RWPE1 (cell line): ENCODE data around the gene GCNA.

ENCODE experiments used
- CTCF ChIA-PET: fragments of 350-600 bp; sonication (Branson Sonifier 250); formaldehyde crosslinking; extraction: SDS; loops from one replicate; lab custom pipeline; 2021; lab: Yijun Ruan, JAX
- POLR2A ChIA-PET: fragments of 400-600 bp; formaldehyde crosslinking; extraction: SDS; loops from one replicate; lab custom pipeline; 2020; ENCODE audit warnings: antibody characterized with exemption; ENCODE audit not compliant: low non-redundant PET; lab: Yijun Ruan, JAX
- DNase-seq: peaks from one replicate; pipeline ENCODE4 v3.0.0; 2012; ENCODE audit warnings: low spot score
- H3K27ac ChIP-seq: fragments of 450-650 bp; 2 replicates; pipeline ENCODE4 v1.5.1; 2017
- CTCF ChIP-seq: fragments of 450-650 bp; conservative IDR thresholded peaks from 2 replicates; pipeline ENCODE4 v1.5.1; 2017; ENCODE audit warnings: low read depth, mild to moderate bottlenecking

The GCNA gene

GRCh38 chrX:71618787-71619186 lies 40.5 kb downstream of the GCNA start:
- ChIA-PET POLR2A (no interaction called here), CTCF (no interaction called here)
- TF ChIP-seq CTCF, result no peak
- DNase-seq, result no peak
- H3K27ac ChIP-seq, result no peak overlapping the region

- DNase-seq, result no peak
- POLR2A ChIA-PET, result no interaction called here
- no peak overlapping the region for H3K27ac ChIP-seq
- CTCF ChIA-PET, result no interaction called here
- no peak for TF ChIP-seq CTCF
These were observed 41.0 kb downstream of the GCNA start for GRCh38 chrX:71619193-71619592.

GRCh38 chrX:71619986-71620385 lies 41.7 kb downstream of the GCNA start:
- DNase-seq, result no peak
- no peak overlapping the region for H3K27ac ChIP-seq
- POLR2A ChIA-PET, result no interaction called here
- no peak for TF ChIP-seq CTCF
- CTCF ChIA-PET, result no interaction called here

GRCh38 chrX:71621603-71622002 lies 43.4 kb downstream of the GCNA start:
- no peak for DNase-seq
- H3K27ac ChIP-seq, result no peak overlapping the region
- ChIA-PET CTCF (interaction anchor here (0.7 kb wide), 1 partner anchor 56 kb away, joined by 6 read pairs; no protein-coding TSS in a partner anchor), POLR2A (no interaction called here)
- no peak for TF ChIP-seq CTCF

GRCh38 chrX:71622032-71622575 lies 43.9 kb downstream of the GCNA start:
- H3K27ac ChIP-seq, result peak overlapping the region; percentile 48; the same call in 1 of the 2 replicates
- ChIA-PET POLR2A (no interaction called here), CTCF (interaction anchor here (0.6 to 1.4 kb wide), 2 partner anchors 24 to 652 kb away, joined by 5 to 6 read pairs; no protein-coding TSS in a partner anchor)

GRCh38 chrX:71622576-71623450 lies 44.6 kb downstream of the GCNA start:
- ChIA-PET CTCF (interaction anchor here (0.6 to 1.4 kb wide), 2 partner anchors 24 to 652 kb away, joined by 5 to 6 read pairs; no protein-coding TSS in a partner anchor), POLR2A (no interaction called here)
- no peak for TF ChIP-seq CTCF
- DNase-seq, result peak; percentile 42
- H3K27ac ChIP-seq, result peak overlapping the region; percentile 48

More at GRCh38 chrX:71622032-71622575, 43.9 kb downstream of the GCNA start:
- TF ChIP-seq CTCF, result no peak
- no peak for DNase-seq
